Measurements from ENCODE around the gene EGFR.
A peak's percentile ranks its signal among the peaks of the same experiment; 100 is the strongest.

EGFR gene

DNA sequence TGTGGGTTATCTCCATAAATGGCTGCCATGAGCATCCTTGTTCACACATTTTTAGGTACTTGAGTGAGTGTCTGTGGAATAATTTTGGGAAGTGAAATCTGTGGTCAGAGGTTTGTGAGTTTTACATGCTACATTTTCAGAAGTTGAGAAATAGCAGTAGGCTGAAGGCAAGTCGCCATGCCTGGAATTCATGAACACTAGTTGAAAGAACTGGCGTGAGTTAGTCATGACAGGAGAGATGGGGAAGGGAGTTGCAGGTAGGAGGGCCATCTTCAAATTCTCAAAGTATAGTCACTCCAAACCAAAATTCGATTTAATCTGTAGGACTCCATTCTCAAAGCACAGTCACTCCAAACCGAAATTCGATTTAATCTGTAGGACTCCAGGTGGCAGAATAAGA, 89.6 kb downstream of the EGFR start:
- DNase-seq: no peak

DNA sequence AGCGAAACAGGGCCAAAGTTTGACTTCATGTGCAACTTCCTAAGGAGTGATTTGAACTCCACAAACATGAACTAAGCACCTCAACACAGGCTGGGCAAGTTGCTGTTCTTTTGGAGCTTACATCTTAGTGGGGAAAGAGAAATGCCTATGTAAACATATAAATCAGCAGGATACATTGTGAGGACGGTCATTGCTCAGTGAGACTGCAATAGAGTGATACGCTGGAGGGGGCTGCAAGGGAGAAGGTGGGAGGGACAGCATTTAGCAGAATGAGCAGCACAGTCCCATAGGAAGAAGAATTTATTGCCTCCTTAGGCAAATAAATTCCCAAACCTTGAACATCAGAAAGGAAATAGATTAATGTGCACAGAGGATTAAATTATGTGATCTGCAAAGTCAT, 90.0 kb downstream of the EGFR start:
- no peak for DNase-seq

DNA sequence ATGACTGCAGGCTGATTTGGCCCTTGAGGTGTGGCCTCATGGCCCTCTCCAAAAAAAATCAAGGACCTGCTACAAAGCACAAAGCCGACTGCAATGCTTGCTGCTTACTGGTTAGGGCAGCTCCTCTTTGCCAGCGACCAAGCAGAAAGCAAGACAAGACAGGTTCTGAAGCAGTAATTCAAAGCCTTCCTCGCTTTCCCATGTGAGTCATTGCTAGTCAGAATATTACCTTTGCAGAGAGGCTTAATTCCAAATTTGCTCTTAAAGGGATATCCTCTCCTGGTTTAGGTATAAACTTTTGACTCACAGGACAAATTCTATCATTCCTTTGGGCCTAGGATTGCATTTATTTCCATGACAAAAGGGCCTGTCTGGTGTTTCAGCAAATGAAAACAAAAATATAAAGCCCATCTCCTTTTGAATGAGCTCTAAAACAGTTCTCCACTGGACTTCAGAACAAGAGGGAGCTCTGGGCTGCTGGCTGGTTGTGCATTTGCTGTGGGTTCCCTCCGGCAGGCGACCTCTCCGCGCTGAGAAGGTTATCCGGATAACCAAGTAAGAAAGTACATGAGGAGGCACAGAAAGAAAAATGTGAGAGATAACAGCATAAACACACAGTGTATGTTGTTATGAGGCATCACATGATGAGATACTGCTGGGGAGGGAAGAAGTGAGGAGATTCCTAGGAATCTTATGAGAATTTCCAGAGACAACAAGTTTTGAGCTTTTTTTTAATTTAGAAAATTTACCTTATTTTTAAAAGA, 90.8 kb downstream of the EGFR start:
- no peak for DNase-seq

DNA sequence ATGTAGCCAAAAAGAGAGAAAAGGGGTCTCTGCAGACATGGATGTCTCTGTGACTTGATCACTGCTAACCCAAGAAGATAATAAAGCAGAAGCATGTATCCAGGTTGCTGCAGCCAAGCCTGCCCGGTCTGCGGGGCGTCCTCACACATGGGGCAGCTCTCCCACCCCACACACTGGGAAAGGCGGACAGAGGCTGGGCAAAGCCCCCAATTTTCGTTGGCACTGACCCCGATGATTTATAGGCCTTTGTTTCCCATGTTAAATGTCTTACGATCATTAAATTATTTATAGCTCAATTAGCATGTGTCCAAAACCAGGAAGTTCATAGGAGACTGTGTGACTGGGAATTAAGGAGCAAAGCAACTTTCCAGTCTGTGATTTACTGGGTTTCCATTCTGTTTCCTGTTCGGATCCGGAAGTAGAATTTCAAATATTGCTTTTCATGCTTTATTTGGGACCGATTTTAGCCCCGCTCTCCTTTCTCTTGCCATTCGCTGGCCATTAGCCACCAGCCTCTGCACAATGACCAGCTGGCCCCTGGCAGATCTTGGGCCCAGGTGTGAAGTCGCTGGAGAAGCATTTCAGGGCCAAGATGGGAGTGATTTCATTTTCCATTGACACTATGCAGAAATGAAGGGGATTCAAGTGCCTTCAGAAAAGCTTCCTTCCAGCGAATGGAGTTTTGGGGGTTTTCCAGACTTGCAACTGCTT, 91.6 kb downstream of the EGFR start:
- DNase-seq: no peak

DNA sequence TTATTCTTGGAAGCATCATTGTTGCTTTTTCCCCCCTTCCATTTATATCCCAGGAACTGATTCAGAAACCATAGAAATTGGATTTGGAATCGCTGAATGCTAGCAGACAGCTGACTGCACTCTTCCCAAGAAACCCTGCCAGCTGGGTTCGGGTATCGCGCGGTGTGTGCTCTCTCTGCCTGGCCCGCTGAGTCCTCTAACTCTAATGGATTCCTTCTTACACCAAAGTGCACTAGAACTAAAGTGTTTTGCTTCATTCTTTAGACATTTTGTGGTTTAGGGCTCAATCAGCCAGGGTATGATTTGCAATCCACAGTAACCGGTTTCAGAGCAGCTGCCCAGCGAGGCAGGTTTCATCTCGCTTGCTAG, 92.2 kb downstream of the EGFR start:
- DNase-seq: peak; percentile 51

DNA sequence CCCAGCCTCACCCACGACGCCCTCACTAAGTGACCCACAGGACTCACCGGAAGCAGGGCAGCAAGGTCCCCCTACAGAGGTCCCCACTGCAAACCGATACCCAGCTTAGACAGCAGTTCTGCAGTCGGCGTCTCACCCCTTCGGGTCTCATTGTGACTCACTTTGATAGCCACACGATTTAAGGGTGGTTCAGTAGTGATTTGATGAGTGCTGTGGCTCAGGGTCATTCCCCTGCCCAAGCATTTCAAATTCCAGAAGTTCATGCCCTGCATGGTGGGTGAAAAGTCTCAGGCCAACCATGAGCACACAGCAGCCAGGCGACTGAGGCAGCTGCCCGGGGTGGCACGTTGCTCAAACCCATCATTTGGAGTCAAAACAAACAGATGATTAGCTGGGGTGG, 93.2 kb downstream of the EGFR start:
- DNase-seq: no peak

DNA sequence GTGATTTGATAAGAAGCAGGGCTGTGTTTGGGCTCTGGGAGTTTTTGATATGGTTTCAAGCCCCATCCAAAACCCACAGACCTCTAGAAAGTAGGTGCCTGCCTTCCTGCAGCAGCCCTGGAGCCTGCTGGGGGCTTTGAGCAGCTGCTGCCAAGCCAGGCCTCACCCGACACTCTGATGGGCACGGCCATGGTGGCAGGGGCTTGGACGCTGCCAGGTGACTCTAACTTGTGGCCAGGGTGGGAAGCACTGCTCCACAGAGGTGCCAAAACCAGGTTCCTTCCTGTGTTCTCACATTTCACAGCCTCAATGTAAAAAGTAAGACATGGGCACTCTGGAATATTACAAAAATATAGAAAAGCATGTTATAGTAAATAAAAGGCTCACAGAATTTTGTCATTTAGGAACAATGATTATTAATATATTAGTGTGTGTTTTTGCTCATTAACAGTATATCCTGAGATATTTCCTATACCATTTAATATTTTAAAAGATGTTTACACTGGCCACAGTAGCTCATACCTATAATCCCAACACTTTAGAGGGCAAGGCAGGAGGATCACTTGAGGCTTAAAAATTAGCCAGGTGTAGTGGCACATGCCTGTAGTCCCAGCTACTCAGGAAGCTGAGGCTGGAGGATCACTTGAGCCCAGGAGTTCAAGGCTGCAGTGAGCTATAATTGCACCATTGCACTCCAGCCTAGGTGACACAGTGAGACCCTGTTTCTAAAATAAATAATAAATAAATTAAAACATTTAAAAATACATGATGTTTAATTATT, 95.1 kb downstream of the EGFR start:
- no peak for DNase-seq

DNA sequence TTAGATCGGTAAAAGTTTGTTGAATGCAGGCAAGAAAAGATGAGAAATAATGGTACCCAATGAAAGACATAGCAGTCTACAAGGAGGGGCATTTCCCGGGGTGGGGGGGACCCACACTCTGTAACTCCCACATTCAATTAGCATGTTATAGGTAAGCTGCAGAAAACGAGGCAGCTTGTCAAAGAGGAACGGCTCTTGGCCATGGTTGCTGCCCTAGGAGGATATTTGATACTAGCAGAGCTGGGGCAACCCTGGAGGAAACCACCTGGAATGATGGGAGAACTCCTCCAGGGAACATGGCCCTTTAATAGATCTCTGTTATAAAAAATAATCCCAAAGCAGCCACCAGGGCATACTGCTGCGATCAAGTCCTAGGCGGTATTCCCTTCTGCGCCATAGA, 98.5 kb downstream of the EGFR start:
- DNase-seq: peak; percentile 16

DNA sequence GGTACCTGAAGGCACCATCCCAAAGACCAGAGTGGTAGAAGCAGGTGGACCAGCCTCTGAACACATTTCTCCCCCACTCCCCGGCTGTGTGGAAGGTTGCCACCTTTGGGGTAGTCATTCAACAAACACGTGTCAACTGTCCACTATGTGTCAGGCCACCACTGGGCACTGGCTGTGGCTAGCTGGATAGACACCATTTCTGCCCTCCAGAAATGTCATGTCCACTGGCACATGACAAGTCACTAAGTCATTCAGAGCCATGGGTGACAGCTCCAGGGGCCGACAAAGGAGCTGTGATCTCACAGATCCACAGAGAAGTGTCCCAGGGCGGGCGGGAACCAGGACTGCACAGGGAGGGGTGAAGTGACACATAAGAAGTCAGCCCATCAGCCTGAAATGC, 99.6 kb downstream of the EGFR start:
- no peak for DNase-seq

DNA sequence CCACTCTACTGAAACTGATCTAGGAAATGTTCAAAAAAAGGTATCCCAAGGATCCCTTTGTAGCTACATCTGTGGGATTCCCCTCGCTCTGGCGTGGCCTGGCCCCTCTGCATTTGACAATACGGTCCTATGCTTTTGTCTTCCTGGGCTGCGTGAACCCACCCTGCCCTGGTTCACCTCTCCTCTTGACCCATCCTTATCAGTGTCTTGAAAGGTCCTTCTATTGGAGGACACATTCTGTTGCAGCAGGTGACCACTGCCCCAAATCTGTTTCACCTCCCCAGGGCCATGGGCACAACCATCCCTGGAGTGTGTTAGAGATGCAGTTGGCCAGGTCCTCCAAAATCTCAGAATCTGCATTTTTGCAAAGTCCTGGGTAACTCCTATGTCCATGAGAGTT, 100.8 kb downstream of the EGFR start:
- no peak for DNase-seq

DNA sequence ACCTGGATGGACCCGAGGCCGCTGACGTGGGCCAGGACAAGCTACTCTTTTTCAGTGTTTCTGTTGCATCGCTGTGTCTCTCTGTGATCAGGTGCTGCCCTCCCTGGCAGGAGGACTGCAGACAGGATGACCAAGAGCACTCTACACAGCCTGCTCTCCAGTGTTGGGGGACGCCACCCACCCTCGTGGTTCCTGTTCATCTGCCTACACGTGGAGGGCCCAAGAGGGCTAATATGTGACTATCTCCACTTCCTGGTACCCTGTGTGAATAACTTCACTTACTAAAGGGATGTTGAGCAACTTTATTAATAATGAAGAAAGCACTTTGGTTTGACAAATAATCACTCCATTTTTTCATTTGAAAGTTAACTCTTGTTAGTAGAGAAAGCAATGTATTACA, 101.3 kb downstream of the EGFR start:
- no peak for DNase-seq

DNA sequence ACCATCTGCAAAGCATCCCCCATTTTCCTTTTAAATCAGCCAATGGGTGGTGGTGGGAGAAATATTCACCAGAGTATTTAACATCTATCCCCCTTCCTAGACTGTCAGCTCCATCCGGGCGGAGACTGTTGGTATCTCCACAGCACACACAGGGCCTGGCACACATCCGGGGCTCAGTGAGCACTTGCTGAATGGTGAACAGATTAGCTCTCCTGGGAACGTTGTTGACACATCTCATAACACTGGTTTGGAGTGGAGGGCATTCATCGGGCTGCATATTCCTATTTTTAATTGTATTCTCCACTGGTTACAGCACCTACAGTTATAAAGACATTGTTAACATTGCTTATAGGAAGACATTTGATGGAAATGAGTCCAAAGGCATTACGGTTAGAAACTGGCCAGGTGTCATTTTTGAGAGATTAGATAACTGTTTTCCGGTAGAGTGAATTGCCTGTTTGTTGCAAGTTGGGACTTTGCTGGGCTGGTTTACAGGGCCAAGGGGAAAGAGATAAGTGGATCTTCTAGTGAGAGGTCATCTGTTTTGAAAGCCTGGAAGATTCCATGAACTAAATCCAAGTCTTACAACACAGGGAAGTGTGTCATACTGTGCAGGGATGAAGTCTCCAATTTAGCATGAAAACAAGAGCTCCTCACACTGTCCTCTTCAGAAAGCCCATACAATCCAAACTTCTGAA, 101.8 kb downstream of the EGFR start:
- DNase-seq: peak; percentile 75

DNA sequence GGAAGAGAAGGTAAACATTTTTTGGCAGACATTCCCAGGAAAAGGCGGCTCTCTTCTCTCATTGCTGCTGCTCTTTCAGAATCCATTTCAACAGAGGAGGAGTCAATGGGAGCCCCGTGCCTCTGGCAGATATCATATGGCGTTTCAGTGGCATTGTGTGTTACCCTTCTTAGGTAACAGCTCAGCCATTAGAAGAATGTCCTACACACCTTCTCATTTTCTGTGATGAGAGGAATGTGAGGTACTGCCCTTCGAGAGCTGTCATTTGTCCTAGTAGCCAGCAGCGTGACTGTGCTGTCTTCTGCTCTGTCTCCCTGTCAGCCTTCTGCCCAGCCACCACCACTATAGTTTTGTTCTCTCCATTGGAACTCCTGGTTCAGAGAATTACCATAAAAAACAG, 102.4 kb downstream of the EGFR start:
- no peak for DNase-seq

DNA sequence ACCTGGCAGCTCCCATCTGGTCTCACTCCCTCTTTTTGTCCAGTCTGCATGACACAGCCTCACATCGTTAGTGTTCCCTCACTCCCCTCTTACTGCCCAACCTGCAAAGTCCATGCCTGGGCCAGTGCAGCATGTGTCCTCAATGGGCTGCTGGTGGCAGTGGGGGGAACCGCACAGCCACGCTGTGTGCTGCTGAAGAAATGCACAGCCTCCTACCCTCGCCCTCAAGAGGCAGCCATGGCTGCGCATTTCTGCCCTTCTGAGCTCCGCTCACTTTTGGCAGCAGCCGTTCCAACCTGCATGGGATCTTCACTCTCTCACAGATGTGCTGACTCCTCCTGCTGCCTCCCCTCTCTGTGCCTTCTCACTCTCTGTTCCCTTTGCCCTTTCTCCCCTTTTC, 103.4 kb downstream of the EGFR start:
- no peak for DNase-seq

DNA sequence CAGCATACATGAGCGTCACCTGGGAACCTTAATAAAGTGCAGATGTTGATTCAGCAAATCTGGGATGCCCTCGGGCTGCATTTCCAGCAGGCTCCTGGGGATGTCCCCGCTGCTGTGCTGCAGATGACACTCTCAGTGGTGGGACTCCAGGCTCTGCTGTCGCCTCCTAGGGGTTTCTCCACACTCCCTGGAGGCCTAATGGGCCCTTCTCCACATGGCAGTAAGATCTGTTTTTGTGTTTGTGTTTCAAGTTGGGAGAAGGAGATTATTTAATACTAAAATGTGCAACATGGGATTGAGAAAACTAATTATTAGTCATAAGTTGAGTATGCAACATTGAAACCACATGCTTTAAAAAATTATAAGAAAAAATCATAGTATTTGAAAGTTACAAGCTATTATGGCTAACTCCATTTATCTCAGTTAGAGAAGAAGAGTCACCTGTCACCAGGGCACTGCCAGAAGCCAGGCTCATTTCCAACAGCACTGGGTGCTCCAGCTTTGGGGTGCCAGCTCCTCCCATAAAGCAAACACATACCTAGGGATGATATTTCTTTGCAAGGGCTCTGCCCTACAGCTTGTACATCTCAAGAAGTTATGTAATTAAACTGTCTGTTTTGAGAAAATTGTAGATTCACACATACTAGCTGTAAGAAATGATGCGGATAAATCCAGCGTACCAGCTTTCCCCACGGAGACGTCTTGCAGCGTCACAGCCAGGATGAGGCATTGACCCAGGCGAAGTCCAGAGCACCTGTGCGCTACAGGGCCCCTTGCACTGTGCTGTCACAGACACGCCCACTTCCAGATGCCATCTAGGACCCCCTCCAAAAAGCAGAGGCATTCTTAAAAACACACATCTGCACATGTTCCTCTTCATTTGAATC, 106.4 kb downstream of the EGFR start:
- no peak for DNase-seq

DNA sequence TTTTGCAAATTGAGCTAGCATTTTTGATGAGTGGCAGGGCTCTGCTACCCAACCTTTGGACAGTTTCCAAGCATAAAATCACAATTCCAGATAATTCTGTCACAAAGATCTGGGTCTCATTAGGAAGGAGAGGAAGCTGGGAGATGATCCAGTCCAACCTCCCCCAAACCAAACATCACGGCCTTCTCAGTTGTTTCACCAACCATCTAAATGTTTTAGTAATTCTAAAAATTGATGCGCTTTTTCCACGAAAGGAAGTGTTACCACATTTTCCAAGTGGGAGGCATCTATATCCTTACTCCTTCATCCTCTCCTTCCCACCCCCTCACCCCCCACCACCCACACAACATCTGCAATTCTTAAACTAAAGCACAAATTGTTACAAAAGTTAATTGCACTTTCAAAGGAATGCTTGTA, 108.3 kb downstream of the EGFR start:
- no peak for DNase-seq

DNA sequence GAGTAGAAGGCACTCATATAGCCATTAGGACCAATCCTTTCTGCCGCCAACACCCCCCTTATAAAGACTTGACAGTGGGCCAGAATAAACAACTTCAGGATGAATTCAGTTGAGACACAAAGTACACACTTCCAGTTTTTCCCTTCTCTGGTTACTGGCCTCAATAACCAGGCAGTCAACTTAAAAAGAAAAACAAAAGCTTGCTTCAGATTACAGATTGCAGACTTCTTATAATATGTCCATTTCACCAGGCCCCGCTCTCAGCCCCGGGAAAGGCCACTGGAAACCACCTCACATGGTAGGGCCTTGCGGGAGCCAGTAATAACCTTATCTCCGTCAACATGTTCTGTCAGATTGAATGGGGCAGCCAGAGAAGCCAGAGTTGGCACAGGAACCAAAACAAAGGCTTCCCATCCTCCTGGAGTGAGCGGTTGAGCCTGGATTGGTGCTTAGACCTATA, 108.8 kb downstream of the EGFR start:
- DNase-seq: peak; percentile 99

DNA sequence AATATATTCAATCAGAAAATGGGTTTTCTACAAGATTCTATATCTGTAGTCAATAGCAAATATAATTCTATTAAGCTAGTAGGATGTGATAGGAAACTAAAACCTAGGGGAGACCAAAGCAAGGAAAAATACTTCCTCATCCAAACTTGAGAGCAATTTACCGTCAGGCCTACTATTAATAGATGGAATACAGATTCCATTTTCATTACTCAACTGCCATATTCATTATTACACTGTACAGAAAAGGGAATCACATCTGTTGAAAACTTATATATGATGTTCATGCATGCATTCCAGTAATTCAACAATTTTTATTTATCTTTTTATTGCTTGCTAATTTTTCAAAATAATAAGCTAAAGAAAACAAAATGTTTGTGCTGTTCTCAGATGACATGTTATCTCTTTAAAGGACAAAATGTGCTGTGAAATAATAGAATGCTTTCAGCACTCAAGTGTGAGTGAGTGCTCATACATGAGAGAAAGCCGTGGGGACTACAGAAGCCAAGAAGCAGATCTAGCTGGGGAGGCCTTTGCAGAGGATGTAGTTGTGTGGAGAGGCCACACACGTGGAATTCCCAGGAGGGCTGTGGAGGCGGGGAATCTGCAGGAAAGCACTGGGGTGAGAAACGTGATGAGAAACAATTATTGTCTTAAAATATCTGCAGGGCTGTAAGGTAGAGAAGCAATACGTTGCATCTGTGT, 110.0 kb downstream of the EGFR start:
- DNase-seq: peak; percentile 41

DNA sequence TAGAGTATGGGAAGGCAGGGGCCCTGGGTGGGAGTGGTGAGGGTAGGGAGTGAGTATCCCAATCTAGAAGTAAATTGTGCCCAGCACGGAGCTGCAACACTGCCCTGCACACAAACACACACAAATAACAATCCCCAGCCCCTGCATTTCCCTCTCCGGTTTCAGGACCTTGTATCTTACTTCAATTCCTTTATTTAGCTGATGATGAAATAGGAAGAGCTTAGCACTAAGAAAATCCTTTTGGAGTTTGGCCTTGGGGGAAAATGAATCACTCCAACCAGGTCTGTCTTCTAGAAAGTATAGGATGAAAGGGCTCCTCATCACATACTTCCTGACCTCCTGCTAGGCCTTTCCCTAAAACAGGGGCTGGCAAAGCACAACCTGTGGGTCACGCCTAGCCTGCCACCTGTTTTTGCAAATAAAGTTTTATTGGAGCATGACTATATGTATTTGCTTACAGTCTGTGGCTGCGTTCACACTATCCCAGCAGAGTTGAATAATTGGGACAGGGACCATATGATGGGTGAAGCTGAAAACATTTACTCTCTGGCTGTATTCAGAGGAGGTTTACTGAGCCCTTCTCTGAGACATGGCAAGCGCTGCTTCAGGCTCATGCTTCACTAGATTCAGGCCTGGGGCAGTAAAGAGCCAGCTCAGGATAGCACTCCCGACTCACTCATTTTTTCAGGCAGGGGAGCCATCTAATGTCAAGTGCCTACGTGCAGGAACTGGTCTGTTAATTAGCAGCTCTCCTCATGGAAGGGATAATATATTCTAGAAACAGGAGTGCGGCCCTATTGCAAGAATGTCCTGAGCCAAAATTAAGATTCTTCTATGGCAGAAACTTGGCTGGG, 111.0 kb downstream of the EGFR start:
- DNase-seq: peak; percentile 47

DNA sequence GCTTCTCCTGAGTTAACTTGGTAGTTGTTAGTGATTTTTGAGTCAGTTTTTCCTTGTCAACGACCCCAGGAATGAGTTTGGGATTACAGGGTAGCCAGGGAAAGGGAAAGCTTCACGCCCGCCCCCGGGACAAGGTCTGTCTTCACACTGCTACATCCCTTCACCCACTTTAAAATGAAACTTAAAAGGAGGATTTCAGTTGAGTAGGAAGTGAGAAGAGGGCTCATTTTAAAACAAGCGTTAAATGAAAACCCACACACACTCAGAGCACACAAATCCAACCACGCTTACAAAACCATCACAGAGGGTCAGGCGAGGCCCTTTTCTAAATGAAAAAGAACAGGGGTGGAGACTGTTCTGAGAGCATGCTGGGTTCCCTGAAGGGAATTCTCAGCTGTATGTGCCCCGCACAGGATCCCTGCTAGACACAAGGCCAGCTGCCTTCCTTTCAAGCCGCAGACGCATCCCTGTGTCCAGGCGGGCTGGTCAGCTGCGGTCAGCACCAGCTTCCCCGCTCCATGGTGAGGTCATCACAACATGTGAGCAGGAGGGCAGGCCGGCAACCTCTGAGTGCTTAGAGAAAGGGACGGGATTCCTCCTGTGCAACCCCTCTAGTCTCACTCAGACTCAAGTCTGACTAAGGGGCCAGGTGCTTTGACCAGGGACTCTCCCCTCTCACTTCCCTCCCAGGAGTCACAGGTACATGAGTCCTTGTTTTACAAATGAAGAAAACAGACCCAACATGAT, 111.8 kb downstream of the EGFR start:
- no peak for DNase-seq
